HL-60 (cell line): ENCODE data around the gene SH3RF2.

Source experiments
- DNase-seq, 2 experiments: peaks; one replicate each; pipeline ENCODE4 v3.0.0-alpha.2; 2010 to 2020; ENCODE audit warnings: low read depth in 1 of 2, low spot score in 1 of 2
- H3K27ac ChIP-seq: fragments of 250-450 bp; sonication (Bioruptor Pico); replicated peaks from 2 replicates; pipeline ENCODE4 v1.5.1; 2020; ENCODE audit warnings: mild to moderate bottlenecking, moderate library complexity
- H3K27me3 ChIP-seq: fragments of 250-450 bp; sonication (Bioruptor Pico); 2 replicates; pipeline ENCODE4 v1.5.1; 2021; ENCODE audit warnings: mild to moderate bottlenecking, moderate library complexity; ENCODE audit not compliant: insufficient read depth, poor library complexity, severe bottlenecking
- H3K4me3 ChIP-seq: replicated peaks from 2 replicates; pipeline ENCODE4 v1.5.1; 2011; ENCODE audit warnings: mild to moderate bottlenecking, control low read depth, low read length; ENCODE audit not compliant: insufficient read depth
- GABPA ChIP-seq: IDR thresholded peaks from 2 replicates; pipeline ENCODE4 v1.6.1; 2012; ENCODE audit warnings: low read depth
- POLR2AphosphoS5 ChIP-seq: IDR thresholded peaks from 2 replicates; pipeline ENCODE4 v1.6.1; 2012; ENCODE audit warnings: low read depth
- SPI1 ChIP-seq: IDR thresholded peaks from 2 replicates; pipeline ENCODE4 v1.6.1; 2012; ENCODE audit warnings: low read depth, mild to moderate bottlenecking, borderline replicate concordance
- TF ChIP-seq, protein P1 (sequence below): IDR thresholded peaks from 2 replicates; pipeline ENCODE4 v1.6.1; 2012; ENCODE audit warnings: low read depth; ENCODE audit not compliant: insufficient replicate concordance
- TF ChIP-seq, protein P2 (sequence below): IDR thresholded peaks from one replicate; pipeline ENCODE4 v1.5.1; 2011; ENCODE audit warnings: low read length, control low read depth, inconsistent platforms; ENCODE audit not compliant: insufficient read depth

SH3RF2 gene

GRCh38 chr5:146048994-146049703 is 112.8 kb downstream of the SH3RF2 start:
- H3K4me3 ChIP-seq: no peak overlapping the region
- H3K27ac ChIP-seq: no peak overlapping the region
- TF ChIP-seq, protein P1, sequence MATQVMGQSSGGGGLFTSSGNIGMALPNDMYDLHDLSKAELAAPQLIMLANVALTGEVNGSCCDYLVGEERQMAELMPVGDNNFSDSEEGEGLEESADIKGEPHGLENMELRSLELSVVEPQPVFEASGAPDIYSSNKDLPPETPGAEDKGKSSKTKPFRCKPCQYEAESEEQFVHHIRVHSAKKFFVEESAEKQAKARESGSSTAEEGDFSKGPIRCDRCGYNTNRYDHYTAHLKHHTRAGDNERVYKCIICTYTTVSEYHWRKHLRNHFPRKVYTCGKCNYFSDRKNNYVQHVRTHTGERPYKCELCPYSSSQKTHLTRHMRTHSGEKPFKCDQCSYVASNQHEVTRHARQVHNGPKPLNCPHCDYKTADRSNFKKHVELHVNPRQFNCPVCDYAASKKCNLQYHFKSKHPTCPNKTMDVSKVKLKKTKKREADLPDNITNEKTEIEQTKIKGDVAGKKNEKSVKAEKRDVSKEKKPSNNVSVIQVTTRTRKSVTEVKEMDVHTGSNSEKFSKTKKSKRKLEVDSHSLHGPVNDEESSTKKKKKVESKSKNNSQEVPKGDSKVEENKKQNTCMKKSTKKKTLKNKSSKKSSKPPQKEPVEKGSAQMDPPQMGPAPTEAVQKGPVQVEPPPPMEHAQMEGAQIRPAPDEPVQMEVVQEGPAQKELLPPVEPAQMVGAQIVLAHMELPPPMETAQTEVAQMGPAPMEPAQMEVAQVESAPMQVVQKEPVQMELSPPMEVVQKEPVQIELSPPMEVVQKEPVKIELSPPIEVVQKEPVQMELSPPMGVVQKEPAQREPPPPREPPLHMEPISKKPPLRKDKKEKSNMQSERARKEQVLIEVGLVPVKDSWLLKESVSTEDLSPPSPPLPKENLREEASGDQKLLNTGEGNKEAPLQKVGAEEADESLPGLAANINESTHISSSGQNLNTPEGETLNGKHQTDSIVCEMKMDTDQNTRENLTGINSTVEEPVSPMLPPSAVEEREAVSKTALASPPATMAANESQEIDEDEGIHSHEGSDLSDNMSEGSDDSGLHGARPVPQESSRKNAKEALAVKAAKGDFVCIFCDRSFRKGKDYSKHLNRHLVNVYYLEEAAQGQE: no peak
- TF ChIP-seq, protein P2, sequence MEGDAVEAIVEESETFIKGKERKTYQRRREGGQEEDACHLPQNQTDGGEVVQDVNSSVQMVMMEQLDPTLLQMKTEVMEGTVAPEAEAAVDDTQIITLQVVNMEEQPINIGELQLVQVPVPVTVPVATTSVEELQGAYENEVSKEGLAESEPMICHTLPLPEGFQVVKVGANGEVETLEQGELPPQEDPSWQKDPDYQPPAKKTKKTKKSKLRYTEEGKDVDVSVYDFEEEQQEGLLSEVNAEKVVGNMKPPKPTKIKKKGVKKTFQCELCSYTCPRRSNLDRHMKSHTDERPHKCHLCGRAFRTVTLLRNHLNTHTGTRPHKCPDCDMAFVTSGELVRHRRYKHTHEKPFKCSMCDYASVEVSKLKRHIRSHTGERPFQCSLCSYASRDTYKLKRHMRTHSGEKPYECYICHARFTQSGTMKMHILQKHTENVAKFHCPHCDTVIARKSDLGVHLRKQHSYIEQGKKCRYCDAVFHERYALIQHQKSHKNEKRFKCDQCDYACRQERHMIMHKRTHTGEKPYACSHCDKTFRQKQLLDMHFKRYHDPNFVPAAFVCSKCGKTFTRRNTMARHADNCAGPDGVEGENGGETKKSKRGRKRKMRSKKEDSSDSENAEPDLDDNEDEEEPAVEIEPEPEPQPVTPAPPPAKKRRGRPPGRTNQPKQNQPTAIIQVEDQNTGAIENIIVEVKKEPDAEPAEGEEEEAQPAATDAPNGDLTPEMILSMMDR: peak; percentile 53
- no peak for TF ChIP-seq SPI1
- DNase-seq: peak; percentile 28 to 57
- H3K27me3 ChIP-seq: no peaks in the 10 kb centered on the region

GRCh38 chr5:146049704-146050026 is 113.3 kb downstream of the SH3RF2 start:
- DNase-seq: no peak
- Histone ChIP-seq H3K4me3 (no peak overlapping the region), H3K27me3 (peaks cover 2% of the 10 kb centered on the region), H3K27ac (no peak overlapping the region)
- TF ChIP-seq, protein P2: no peak
- TF ChIP-seq POLR2AphosphoS5: no peak
- TF ChIP-seq, protein P1: no peak
- no peak for TF ChIP-seq SPI1
- no peak for TF ChIP-seq GABPA

- no peak for DNase-seq
- TF ChIP-seq, protein P2: no peak
- TF ChIP-seq, protein P1: no peak
- TF ChIP-seq GABPA (no peak), SPI1 (no peak), POLR2AphosphoS5 (no peak)
- H3K27ac ChIP-seq: no peak overlapping the region
- peaks cover 4% of the 10 kb centered on the region for H3K27me3 ChIP-seq
- no peak overlapping the region for H3K4me3 ChIP-seq
Measured at GRCh38 chr5:146050086-146050485, 113.7 kb downstream of the SH3RF2 start.
